HEK293 (cell line): ENCODE measurements around the gene CALHM4.

Source experiments
- CTCF ChIA-PET: fragments of 350-600 bp; formaldehyde crosslinking; extraction: SDS; loops from one replicate; lab custom pipeline; 2021; ENCODE audit warnings: antibody characterized with exemption; lab: Yijun Ruan, JAX
- POLR2A ChIA-PET: fragments of 300-600 bp; formaldehyde crosslinking; extraction: SDS; loops from one replicate; lab custom pipeline; 2020; ENCODE audit warnings: antibody characterized with exemption, inconsistent platforms; lab: Yijun Ruan, JAX
- H3K27ac ChIP-seq: fragments of 200-500 bp; sonication (Bioruptor generic); 2 replicates; pipeline ENCODE4 v1.5.1; 2014; ENCODE audit warnings: low read depth, low read length, control low read depth, inconsistent platforms; ENCODE audit errors: extremely low read depth
- H3K36me3 ChIP-seq, 2 experiments: fragments of 200-500 bp in 1 of 2; sonication (Bioruptor generic) in 1 of 2; 1 replicate in 1 of 2; 2 replicates in 1 of 2; pipeline ENCODE4 v1.5.1; 2014 to 2017; ENCODE audit warnings: inconsistent platforms in 2 of 2, low read length in 2 of 2; ENCODE audit not compliant: control insufficient read depth in 2 of 2, insufficient read depth in 1 of 2
- H3K4me1 ChIP-seq: fragments of 200-500 bp; sonication (Bioruptor generic); 2 replicates; pipeline ENCODE4 v1.5.1; 2014; ENCODE audit warnings: mild to moderate bottlenecking, low read length, inconsistent platforms; ENCODE audit not compliant: control insufficient read depth, insufficient read depth
- H3K4me3 ChIP-seq: 2 replicates; pipeline ENCODE4 v1.5.1; 2011; ENCODE audit warnings: low read depth, mild to moderate bottlenecking, control low read depth, low read length, moderate library complexity
- H3K9me3 ChIP-seq: fragments of 200-500 bp; sonication (Bioruptor generic); 2 replicates; pipeline ENCODE4 v1.5.1; 2014; ENCODE audit warnings: low read depth, low read length, inconsistent platforms; ENCODE audit not compliant: control insufficient read depth, insufficient read depth
- KLF16 ChIP-seq: fragments of 450-650 bp; formaldehyde crosslinking; IDR thresholded peaks from 2 replicates; pipeline ENCODE4 v1.5.1; 2017; ENCODE audit warnings: missing biosample characterization, missing genetic modification characterization
- KLF7 ChIP-seq: fragments of 450-650 bp; formaldehyde crosslinking; IDR thresholded peaks from 2 replicates; pipeline ENCODE4 v1.5.1; 2016; ENCODE audit warnings: missing biosample characterization, missing genetic modification characterization, borderline replicate concordance
- ZBTB21 ChIP-seq: fragments of 450-650 bp; formaldehyde crosslinking; IDR thresholded peaks from 2 replicates; pipeline ENCODE4 v1.5.1; 2017; ENCODE audit warnings: missing biosample characterization, missing genetic modification characterization
- ZNF16 ChIP-seq: fragments of 450-650 bp; formaldehyde crosslinking; IDR thresholded peaks from 2 replicates; pipeline ENCODE4 v1.5.1; 2016; ENCODE audit warnings: low read depth, missing biosample characterization, missing genetic modification characterization
- ZNF184 ChIP-seq: fragments of 450-650 bp; IDR thresholded peaks from 2 replicates; pipeline ENCODE4 v1.5.1; 2018; ENCODE audit warnings: missing biosample characterization, mild to moderate bottlenecking, missing genetic modification characterization
- ZNF202 ChIP-seq: fragments of 450-650 bp; formaldehyde crosslinking; IDR thresholded peaks from 2 replicates; pipeline ENCODE4 v1.5.1; 2016; ENCODE audit warnings: missing biosample characterization, missing genetic modification characterization, borderline replicate concordance
- ZNF280D ChIP-seq: fragments of 450-650 bp; formaldehyde crosslinking; IDR thresholded peaks from 2 replicates; pipeline ENCODE4 v1.5.1; 2016; ENCODE audit warnings: missing biosample characterization, missing genetic modification characterization
- ZNF311 ChIP-seq: fragments of 450-650 bp; formaldehyde crosslinking; IDR thresholded peaks from 2 replicates; pipeline ENCODE4 v1.5.1; 2017; ENCODE audit warnings: missing biosample characterization, missing genetic modification characterization, borderline replicate concordance
- ZNF341 ChIP-seq: fragments of 450-650 bp; formaldehyde crosslinking; IDR thresholded peaks from 2 replicates; pipeline ENCODE4; 2016; ENCODE audit warnings: low read depth, missing biosample characterization, missing genetic modification characterization
- ZNF391 ChIP-seq: fragments of 450-650 bp; formaldehyde crosslinking; IDR thresholded peaks from 2 replicates; pipeline ENCODE4 v1.5.1; 2016; ENCODE audit warnings: low read depth, missing biosample characterization, missing genetic modification characterization, borderline replicate concordance
- ZNF514 ChIP-seq: fragments of 450-650 bp; formaldehyde crosslinking; IDR thresholded peaks from 2 replicates; pipeline ENCODE4 v1.5.1; 2016; ENCODE audit warnings: missing biosample characterization, missing genetic modification characterization
- ZNF580 ChIP-seq: fragments of 450-650 bp; formaldehyde crosslinking; IDR thresholded peaks from 2 replicates; pipeline ENCODE4 v1.5.1; 2016; ENCODE audit warnings: missing biosample characterization, missing genetic modification characterization
- ZNF645 ChIP-seq: fragments of 450-650 bp; formaldehyde crosslinking; IDR thresholded peaks from 2 replicates; pipeline ENCODE4; 2016; ENCODE audit warnings: missing biosample characterization, missing genetic modification characterization
- ZNF701 ChIP-seq: fragments of 450-650 bp; formaldehyde crosslinking; IDR thresholded peaks from 2 replicates; pipeline ENCODE4 v1.5.1; 2016; ENCODE audit warnings: missing biosample characterization, missing genetic modification characterization
- ZNF76 ChIP-seq: fragments of 450-650 bp; formaldehyde crosslinking; IDR thresholded peaks from 2 replicates; pipeline ENCODE4; 2016; ENCODE audit warnings: low read depth, missing biosample characterization, missing genetic modification characterization, borderline replicate concordance
- ZNF776 ChIP-seq: fragments of 450-650 bp; formaldehyde crosslinking; IDR thresholded peaks from 2 replicates; pipeline ENCODE4 v1.5.0; 2017; ENCODE audit warnings: missing biosample characterization, missing genetic modification characterization, borderline replicate concordance
- ZSCAN18 ChIP-seq: fragments of 450-650 bp; formaldehyde crosslinking; IDR thresholded peaks from 2 replicates; pipeline ENCODE4 v1.5.1; 2016; ENCODE audit warnings: missing biosample characterization, missing genetic modification characterization
- ZSCAN30 ChIP-seq: fragments of 450-650 bp; IDR thresholded peaks from 2 replicates; pipeline ENCODE4 v1.5.1; 2018; ENCODE audit warnings: missing biosample characterization, mild to moderate bottlenecking, missing genetic modification characterization, moderate library complexity
- TF ChIP-seq, protein P1 (sequence below): fragments of 450-650 bp; formaldehyde crosslinking; IDR thresholded peaks from 2 replicates; pipeline ENCODE4 v1.5.1; 2017; ENCODE audit warnings: missing biosample characterization, missing genetic modification characterization
- TF ChIP-seq, protein P2 (sequence below): fragments of 450-650 bp; formaldehyde crosslinking; conservative IDR thresholded peaks from 2 replicates; pipeline ENCODE4 v1.5.1; 2016; ENCODE audit warnings: low read depth, missing biosample characterization, missing genetic modification characterization

Gene CALHM4

DNA sequence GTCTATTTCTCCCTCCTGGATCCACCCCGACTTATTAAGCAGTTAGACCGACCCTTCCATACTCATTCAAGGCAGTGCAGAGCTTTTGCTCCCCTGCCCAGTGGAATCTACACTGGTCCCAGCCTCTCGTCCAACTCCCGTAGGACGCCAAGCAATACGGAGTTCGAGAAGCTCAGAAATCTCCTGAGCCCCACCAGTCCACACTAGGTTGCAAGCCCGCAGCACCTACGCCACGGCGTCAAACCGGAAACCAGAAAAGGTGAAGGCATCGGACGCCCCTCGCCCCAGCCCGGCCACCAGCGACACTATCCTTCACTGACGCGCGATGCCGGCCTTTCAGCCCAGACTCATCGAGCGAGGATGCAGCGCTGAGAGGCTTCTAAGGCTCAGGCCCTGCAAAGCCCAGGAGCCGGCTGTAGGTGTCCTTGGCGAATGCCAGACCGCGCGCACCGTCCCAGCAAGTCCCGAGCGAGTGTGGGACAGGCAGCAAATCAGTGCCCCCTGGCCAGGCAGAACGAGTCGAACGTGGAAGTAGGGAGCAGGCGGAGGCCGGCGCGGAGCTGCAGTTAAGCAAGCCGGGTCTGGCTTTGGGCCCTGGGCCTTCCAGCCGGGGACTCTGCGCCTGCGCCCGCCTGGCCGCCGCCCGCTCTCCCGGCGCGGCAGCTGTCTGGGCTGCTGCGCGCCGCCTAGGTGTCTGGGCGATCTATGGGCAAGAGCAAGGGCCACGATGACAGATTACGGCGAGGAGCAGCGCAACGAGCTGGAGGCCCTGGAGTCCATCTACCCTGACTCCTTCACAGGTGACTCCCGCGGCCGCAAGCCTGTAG is 17.5 kb downstream of the CALHM4 start, which contains the start of gene RWDD1 (continued):
- TF ChIP-seq ZNF280D (tag by site-specific recombination), result no peak
- TF ChIP-seq ZNF184, result no peak
- peak; percentile 62; the same call in 1 of the 2 replicates for TF ChIP-seq KLF16 (tag by site-specific recombination)
- no peak for TF ChIP-seq ZNF341 (tag by site-specific recombination)
- TF ChIP-seq ZSCAN18 (tag by site-specific recombination), result no peak
- no peak for TF ChIP-seq KLF7 (tag by site-specific recombination)
- TF ChIP-seq ZNF701 (tag by site-specific recombination), result no peak
- TF ChIP-seq, protein P1, sequence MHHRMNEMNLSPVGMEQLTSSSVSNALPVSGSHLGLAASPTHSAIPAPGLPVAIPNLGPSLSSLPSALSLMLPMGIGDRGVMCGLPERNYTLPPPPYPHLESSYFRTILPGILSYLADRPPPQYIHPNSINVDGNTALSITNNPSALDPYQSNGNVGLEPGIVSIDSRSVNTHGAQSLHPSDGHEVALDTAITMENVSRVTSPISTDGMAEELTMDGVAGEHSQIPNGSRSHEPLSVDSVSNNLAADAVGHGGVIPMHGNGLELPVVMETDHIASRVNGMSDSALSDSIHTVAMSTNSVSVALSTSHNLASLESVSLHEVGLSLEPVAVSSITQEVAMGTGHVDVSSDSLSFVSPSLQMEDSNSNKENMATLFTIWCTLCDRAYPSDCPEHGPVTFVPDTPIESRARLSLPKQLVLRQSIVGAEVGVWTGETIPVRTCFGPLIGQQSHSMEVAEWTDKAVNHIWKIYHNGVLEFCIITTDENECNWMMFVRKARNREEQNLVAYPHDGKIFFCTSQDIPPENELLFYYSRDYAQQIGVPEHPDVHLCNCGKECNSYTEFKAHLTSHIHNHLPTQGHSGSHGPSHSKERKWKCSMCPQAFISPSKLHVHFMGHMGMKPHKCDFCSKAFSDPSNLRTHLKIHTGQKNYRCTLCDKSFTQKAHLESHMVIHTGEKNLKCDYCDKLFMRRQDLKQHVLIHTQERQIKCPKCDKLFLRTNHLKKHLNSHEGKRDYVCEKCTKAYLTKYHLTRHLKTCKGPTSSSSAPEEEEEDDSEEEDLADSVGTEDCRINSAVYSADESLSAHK (tag by site-specific recombination), result 0 out of 2 replicates have a peak, but pooled peaks have one; percentile 25
- TF ChIP-seq ZNF514 (tag by site-specific recombination), result no peak
- peak; percentile 80; the same call in 1 of the 2 replicates for TF ChIP-seq ZNF391 (tag by site-specific recombination)
- peak; percentile 28; the same call in 1 of the 2 replicates for TF ChIP-seq ZBTB21 (tag by site-specific recombination)
- TF ChIP-seq, protein P2, sequence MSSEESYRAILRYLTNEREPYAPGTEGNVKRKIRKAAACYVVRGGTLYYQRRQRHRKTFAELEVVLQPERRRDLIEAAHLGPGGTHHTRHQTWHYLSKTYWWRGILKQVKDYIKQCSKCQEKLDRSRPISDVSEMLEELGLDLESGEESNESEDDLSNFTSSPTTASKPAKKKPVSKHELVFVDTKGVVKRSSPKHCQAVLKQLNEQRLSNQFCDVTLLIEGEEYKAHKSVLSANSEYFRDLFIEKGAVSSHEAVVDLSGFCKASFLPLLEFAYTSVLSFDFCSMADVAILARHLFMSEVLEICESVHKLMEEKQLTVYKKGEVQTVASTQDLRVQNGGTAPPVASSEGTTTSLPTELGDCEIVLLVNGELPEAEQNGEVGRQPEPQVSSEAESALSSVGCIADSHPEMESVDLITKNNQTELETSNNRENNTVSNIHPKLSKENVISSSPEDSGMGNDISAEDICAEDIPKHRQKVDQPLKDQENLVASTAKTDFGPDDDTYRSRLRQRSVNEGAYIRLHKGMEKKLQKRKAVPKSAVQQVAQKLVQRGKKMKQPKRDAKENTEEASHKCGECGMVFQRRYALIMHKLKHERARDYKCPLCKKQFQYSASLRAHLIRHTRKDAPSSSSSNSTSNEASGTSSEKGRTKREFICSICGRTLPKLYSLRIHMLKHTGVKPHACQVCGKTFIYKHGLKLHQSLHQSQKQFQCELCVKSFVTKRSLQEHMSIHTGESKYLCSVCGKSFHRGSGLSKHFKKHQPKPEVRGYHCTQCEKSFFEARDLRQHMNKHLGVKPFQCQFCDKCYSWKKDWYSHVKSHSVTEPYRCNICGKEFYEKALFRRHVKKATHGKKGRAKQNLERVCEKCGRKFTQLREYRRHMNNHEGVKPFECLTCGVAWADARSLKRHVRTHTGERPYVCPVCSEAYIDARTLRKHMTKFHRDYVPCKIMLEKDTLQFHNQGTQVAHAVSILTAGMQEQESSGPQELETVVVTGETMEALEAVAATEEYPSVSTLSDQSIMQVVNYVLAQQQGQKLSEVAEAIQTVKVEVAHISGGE (tag by site-specific recombination), result peak; percentile 63

DNA sequence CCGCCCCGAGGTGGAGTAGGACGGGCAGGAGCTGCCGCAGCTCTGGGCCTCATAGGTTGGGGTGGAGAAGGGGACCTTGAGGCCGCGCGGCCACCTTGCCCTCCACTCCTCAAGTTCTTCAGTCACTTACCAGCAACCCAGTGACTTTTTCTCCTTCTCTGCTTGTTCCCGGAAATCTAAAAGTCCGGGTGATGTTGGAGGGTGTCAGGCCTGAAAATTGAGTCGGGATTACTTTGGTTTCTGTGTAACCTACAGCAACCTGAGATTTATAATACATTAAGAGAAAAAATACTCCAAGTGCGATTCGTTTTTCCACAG is 18.1 kb downstream of the CALHM4 start:
- POLR2A ChIA-PET, result interaction anchor here (0.6 to 2.7 kb wide), 24 partner anchors 8 to 471 kb away, joined by 3 to 27 read pairs (median 4); partner anchors contain the start of genes CALHM5, DSE, NT5DC1 and RSPH4A
- Histone ChIP-seq H3K4me3 (peak overlapping the region; percentile 96), H3K9me3 (no peaks in the 10 kb centered on the region), H3K27ac (peak overlapping the region; percentile 85), H3K4me1 (peaks cover 2% of the 10 kb centered on the region; the same call in 1 of the 2 replicates), H3K36me3 (peaks cover 6 to 31% of the 10 kb centered on the region in 2 experiments; a peak in 2 of 3 replicates)
- CTCF ChIA-PET, result interaction anchor here (0.6 to 3.3 kb wide), 13 partner anchors 9 to 469 kb away, joined by 3 to 19 read pairs (median 5); no protein-coding TSS in a partner anchor
- no peak for TF ChIP-seq ZNF202
- no peak for TF ChIP-seq KLF7 (tag by site-specific recombination)
- TF ChIP-seq ZNF76, result no peak
- TF ChIP-seq ZNF311 (tag by site-specific recombination), result no peak
- TF ChIP-seq ZNF645 (tag by site-specific recombination), result no peak
- TF ChIP-seq ZSCAN30, result no peak
- TF ChIP-seq ZNF16, result no peak
- no peak for TF ChIP-seq ZNF776
- TF ChIP-seq ZNF701 (tag by site-specific recombination), result no peak
- no peak for TF ChIP-seq ZNF580 (tag by site-specific recombination)
